Measurements from ENCODE around the gene MOGAT1. TPM values are rescaled to one million over a fixed set of nuclear protein-coding genes. Genes with fewer than 3 reads are reported as not detected.

The MOGAT1 gene
- total and polyA plus RNA-seq, 2 of the 8 experiments (the other 6 are each of a cell fraction or from before 2014, with no cell fraction given), result 0.11 to 0.67 TPM

Other genes with a start within 250 kb of the MOGAT1 start
- gene SGPP2, start 247.1 kb upstream of the MOGAT1 start, total RNA-seq (2021; fragmentation: NEBNext Ultra II Directional; extraction: Animal tissue kit (Norgen Biotek cat#: 25700)), result not detected in 2 replicates
- gene SGPP2, start 247.1 kb upstream of the MOGAT1 start, polyA plus RNA-seq (2011; rRNA removed), result 0.27 and 0.29 TPM in 2 replicates
- gene FARSB, start 15.6 kb upstream of the MOGAT1 start, total RNA-seq (2021; fragmentation: NEBNext Ultra II Directional; extraction: Animal tissue kit (Norgen Biotek cat#: 25700)), result 36.1 and 37.9 TPM in 2 replicates
- 13.1 and 21.0 TPM in 2 replicates for gene FARSB, start 15.6 kb upstream of the MOGAT1 start, polyA plus RNA-seq (2011; rRNA removed)
- gene ACSL3, start 189.4 kb downstream of the MOGAT1 start, total RNA-seq (2021; fragmentation: NEBNext Ultra II Directional; extraction: Animal tissue kit (Norgen Biotek cat#: 25700)), result 94.0 and 98.1 TPM in 2 replicates
- 37.5 and 53.3 TPM in 2 replicates for gene ACSL3, start 189.4 kb downstream of the MOGAT1 start, polyA plus RNA-seq (2011; rRNA removed)